ENCODE measurements around the gene TAPT1.
A peak's percentile ranks its signal among the peaks of the same experiment; 100 is the strongest.
"Not testable (repeated sequence)": the region's sequence is repeated elsewhere in the genome, so short reads cannot be mapped to it uniquely, and the experiment has no call there.

Gene TAPT1

GRCh38 chr4:16212138-16212782, 14.0 kb downstream of the TAPT1 start:
- DNase-seq = peak; percentile 14

DNA sequence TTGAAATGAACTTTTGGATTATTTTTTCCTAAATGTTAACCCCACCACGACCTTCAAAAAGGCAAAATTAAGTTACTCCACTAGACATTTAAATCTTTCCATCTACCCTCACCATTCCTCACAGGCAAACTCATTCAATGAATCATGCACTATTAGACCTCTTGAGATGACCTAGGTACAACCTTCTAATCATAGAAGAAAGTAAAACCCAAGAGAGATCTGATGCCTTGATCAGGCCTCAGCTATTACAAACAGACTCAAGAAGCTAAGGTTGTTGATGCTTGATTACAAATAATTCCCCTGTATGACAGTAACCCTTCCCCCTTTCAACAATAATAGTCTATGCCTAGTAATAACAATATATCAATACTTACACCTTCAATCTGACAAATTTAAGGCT, 18.9 kb downstream of the TAPT1 start:
- no peak for DNase-seq

GRCh38 chr4:16206848-16207247, 19.4 kb downstream of the TAPT1 start:
- no peak for DNase-seq

GRCh38 chr4:16206301-16206700, 20.0 kb downstream of the TAPT1 start:
- no peak for DNase-seq

DNA sequence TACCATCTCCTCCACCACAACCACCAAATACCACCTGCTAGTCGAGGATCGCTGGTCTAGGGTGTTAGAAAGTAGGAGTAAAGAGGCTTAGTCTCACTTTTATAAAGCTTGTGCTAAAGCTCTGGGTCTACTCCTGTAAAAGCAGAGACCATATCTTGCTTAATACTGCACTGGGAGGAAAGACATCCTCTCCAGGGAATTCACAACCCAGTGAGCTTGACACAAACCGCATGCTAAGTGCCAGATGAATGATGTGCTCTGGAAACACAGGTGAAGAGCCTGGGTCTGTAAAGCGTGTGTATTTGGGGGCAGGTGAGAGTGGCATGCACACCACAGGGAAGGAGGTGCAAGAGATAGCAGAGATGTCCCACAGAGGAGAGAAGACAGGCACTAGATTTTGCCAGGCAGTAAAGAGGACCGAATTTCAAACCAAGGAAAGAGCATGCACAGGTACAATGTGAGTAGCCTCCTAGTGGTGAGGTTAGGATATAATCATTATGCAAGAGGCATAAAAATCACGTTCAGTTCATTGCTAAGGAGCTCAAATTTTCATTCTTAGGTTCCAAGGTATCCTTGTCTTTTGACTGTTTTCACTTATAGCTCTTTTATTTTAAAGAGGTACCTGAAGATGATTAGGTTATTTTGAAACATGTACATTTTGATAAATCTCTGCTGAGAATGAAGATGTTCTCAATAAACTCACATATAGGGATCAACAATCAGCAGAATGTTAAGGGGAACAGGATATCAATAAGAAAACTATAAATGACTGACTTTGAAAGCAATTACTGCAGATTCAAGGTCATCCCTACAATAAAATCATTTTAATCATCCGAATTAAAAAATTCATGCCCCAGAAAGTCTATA, 20.7 kb downstream of the TAPT1 start:
- no peak for DNase-seq

DNA sequence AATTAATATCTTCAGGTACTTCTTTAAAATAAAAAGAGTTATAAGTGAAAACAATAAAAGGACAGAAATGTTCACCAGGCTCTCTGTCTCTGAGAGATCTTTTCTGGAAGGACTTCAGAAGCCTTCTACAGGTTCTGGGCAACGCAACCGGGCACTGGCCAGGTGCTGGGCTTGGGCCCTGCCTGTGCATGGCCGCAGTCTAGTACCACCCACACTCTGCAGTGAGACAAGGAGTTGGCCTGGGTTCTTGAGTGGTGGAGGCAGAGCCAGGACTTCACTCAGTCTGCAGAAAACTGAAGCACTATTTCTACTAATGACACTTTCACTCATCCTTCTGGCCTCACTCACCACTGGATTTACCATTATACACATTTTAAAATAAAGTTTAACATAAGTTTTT, 21.8 kb downstream of the TAPT1 start:
- no peak for DNase-seq

- DNase-seq = no peak
These were observed 23.2 kb downstream of the TAPT1 start for GRCh38 chr4:16203083-16203482.

DNA sequence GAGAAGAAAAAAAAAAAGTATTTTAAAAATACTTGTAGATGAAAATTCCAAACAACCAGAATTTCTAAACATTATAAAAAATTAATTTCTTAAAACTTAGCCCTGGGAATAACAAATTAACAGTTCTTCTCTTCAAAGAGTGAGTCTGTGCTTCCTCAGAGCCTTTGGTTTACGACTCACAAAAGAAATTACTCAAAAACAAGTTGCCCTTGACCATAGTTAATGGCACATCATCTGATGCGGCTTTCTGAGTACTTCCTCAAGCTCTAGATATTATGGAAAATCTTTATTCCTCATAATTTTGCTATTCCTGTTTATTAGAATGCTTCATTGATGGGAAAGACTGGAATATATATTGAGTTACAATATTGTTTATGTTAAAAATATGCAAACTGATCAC, 23.7 kb downstream of the TAPT1 start:
- DNase-seq = no peak

DNA sequence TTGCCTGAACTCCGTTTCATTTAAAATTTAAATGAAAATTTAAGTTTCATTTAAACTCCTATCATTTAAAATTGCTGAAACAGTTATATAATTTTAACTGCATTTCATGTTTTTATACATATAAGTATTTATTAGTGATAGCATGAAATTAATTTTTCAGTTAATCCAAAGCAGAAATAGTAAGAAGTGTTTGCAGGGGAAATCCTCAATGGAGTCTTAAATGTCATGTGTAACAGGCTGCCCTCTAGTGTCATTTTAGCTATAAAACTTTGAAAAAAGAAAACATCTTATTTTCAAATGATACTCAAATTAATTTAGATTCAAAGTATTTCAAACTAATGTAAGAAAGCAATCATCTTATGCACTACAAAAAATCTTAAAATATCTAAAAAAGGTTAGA, 27.2 kb downstream of the TAPT1 start:
- DNase-seq = peak; percentile 42

GRCh38 chr4:16197876-16198665, 28.2 kb downstream of the TAPT1 start:
- DNase-seq = no peak

GRCh38 chr4:16196482-16197393, 29.5 kb downstream of the TAPT1 start:
- DNase-seq = peak; percentile 77

DNA sequence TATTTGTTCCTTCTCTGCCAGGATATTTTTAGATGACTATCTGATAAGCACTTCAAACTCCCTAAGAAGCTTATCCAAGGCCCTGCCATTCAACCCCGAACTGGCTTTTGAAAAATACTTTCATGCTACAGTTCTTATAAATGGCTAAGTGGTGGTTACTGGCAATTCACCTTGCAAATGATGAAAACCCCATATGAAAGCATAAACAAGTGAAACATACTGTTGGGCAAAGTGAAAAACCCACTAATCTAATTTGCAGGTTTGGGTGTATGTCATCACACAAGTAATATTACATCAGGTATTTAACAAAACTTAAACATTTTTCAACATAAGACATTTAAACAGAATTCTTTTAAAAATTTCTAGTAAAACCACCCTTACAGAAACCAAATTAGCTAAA, 31.1 kb downstream of the TAPT1 start:
- DNase-seq = no peak

GRCh38 chr4:16194798-16195197, 31.5 kb downstream of the TAPT1 start:
- DNase-seq = not testable (repeated sequence)

DNA sequence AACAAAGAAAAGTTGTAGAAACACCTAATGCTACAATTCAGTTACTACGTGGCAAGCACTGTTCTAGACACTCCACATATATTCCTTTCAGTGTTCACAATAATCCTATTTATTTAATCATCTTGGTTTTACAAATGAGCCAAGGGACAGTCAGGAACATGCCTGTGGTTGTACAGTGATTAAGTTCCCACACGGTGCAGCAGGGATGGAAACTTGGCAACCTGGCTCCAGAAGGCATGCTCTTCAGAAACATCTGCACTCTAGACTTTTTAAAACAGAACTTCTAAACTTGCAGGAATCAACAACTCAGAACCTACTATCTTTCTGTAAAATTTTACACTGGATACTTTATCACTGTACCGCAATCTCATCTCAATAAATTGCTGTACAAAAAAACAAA, 32.1 kb downstream of the TAPT1 start:
- no peak for DNase-seq

DNA sequence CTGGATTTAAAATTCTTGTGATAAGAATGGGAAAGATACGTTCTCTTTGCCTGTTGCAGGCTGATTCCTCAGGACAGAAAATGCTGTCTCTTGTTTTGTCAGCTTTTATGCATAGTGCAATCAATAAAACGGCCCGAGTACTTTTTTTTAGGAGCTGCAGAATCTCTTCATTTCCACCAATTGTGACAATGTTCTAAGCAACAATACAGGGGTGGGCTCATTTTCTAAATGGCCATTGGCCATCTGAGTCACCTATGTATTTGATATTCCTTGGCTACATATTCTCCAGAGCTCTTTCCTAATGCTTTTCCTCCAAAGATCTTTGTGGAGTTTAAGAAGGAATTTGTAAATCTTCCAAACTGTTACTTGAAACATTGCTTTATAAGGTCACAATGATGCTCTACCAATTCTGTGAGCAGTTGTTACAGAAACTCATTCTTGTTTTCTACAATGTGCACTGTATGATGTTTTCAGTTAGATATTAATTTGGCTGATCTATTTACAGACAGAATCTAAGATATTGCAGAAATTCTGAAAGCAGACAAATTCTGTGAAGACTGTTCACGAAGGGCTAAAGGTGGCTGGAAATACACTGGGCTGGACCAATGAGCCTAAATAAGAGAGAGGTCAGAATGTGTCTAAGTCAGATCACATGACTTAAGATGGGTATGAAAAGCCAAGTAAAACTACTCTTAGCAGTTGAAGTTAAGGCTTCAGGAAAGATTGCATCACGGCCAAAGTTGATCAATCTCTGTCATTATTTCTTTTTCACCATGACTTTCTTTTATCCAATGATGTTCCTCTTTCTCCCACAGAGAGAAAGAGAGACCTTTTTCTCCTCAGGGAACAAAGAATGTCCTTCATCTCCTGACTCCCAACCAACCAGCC, 33.4 kb downstream of the TAPT1 start:
- DNase-seq = peak; percentile 37

- DNase-seq = no peak
These were observed 34.2 kb downstream of the TAPT1 start for GRCh38 chr4:16192057-16192456.

DNA sequence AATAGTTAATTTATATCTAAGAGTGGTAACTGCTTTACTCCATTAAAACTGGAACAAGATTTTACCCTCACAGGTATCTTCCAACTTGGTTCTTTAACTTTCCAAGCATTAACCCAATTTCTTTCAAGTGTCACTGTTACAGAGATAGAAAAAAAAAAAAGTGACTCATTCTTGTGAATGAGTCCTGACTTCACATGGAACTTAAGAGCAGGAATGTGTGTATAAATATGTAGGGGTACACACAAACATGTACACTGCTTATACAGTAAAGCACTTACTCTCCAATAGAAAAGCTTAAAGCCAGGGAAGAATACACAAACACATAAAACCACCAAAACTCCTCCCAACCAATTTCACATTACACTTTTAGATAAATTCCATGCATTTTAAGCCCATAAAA, 38.8 kb downstream of the TAPT1 start:
- no peak for DNase-seq

- DNase-seq = no peak
These were observed 39.3 kb downstream of the TAPT1 start for GRCh38 chr4:16186986-16187385.

DNA sequence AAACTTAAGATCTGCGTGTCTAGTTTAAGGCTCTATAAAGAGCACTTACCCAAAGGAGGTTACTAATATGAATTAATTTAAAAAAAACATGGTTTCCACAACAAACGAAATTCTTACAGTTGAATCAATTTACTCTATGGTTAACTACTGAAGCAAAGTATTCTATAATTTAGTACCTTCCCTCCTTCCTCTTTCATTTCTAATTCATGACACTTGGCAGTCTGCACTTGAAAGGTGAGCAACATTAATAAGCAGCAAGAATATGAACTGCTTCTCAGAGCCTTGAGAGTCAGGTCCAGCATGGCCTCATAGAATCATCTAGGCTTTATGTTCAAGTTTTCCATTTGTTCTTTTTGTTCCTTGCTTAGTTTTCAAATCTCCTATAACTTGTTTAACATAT, 42.7 kb downstream of the TAPT1 start:
- no peak for DNase-seq

GRCh38 chr4:16176621-16177020, 49.6 kb downstream of the TAPT1 start:
- DNase-seq = no peak

DNA sequence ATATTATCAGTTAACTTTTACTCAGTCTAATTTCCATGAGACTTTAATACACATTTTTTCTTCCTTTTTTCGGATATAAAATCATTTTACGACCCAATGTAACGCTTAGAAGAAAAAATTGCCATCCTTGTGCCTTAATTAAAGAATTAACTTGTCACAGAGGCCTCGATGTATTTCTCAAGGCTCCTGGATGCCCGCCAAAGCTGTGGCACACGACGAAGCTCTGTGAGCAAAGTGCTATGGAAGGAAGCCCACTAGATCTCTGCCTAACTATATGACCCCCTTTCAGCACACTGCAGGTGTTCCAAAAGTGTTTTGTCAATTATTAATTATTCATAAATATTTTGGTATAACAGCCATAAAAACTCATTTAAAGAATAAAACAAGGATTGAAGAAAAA, 54.4 kb downstream of the TAPT1 start:
- no peak for DNase-seq

- no peak for DNase-seq
These were observed 56.8 kb downstream of the TAPT1 start for GRCh38 chr4:16169490-16169889.
